Femur (tissue), 1 donor: Measurements from ENCODE around the gene ARHGEF11.
"Not testable (repeated sequence)": the region's sequence is repeated elsewhere in the genome, so short reads cannot be mapped to it uniquely, and the experiment has no call there.

Source experiments
- DNase-seq: peaks from one replicate; pipeline ENCODE4 v3.0.0-alpha.2; 2017

Gene ARHGEF11

GRCh38 chr1:156928043-156928602 lies 117.4 kb downstream of the ARHGEF11 start:
- no peak for DNase-seq

- peak; percentile 84 for DNase-seq
These were observed 118.1 kb downstream of the ARHGEF11 start for GRCh38 chr1:156927215-156928042.

GRCh38 chr1:156926695-156927094 lies 118.8 kb downstream of the ARHGEF11 start:
- not testable (repeated sequence) for DNase-seq

- DNase-seq = peak; percentile 67
These were observed 119.4 kb downstream of the ARHGEF11 start for GRCh38 chr1:156926175-156926574.

GRCh38 chr1:156925154-156926010 lies 120.2 kb downstream of the ARHGEF11 start:
- DNase-seq = no peak

- no peak for DNase-seq
These were observed 120.9 kb downstream of the ARHGEF11 start for GRCh38 chr1:156924478-156925153.

GRCh38 chr1:156923670-156924477 lies 121.7 kb downstream of the ARHGEF11 start:
- no peak for DNase-seq

GRCh38 chr1:156922986-156923669 lies 122.4 kb downstream of the ARHGEF11 start:
- DNase-seq = no peak

GRCh38 chr1:156921053-156921529 lies 124.5 kb downstream of the ARHGEF11 start:
- no peak for DNase-seq

GRCh38 chr1:156920233-156921052 lies 125.1 kb downstream of the ARHGEF11 start, which contains the start of gene LRRC71:
Gene LRRC71 (plus strand): TSS chr1:156920632. CDS start chr1:156920804, 172 bp downstream.
- DNase-seq = peak; percentile 87

GRCh38 chr1:156914440-156914856 lies 131.1 kb downstream of the ARHGEF11 start:
- no peak for DNase-seq

- DNase-seq = no peak
These were observed 131.6 kb downstream of the ARHGEF11 start for GRCh38 chr1:156913809-156914387.

GRCh38 chr1:156912861-156913808 lies 132.4 kb downstream of the ARHGEF11 start:
- no peak for DNase-seq

- DNase-seq = no peak
These were observed 133.2 kb downstream of the ARHGEF11 start for GRCh38 chr1:156912310-156912709.

- DNase-seq = no peak
These were observed 133.8 kb downstream of the ARHGEF11 start for GRCh38 chr1:156911577-156912298.

- DNase-seq = no peak
These were observed 135.2 kb downstream of the ARHGEF11 start for GRCh38 chr1:156910309-156910782.

GRCh38 chr1:156909671-156910070 lies 135.9 kb downstream of the ARHGEF11 start:
- DNase-seq = no peak

GRCh38 chr1:156908955-156909354 lies 136.6 kb downstream of the ARHGEF11 start:
- DNase-seq = no peak
